Measurements from ENCODE around the gene FBLN1.

The FBLN1 gene

DNA sequence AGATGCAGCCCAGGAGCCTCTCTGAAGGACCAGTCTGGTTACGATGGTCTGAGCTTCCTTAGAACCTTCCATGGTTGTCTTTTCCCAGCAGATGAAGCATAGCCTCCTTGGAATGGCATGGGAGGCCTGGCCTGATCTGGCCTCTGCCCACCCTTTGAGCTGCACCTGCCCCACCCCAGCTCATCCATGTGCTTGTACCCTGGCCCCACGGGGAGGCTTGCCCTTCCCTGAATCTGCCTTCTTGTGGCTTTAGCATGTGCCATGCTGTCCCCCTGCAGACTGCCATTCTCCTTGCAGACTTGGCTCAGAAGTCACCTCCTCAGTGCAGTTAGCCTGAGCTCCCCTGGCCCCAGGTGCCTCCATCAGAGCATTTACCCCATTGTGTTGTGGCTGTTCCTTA, 62.5 kb downstream of the FBLN1 start:
- TF ChIP-seq, protein P1, sequence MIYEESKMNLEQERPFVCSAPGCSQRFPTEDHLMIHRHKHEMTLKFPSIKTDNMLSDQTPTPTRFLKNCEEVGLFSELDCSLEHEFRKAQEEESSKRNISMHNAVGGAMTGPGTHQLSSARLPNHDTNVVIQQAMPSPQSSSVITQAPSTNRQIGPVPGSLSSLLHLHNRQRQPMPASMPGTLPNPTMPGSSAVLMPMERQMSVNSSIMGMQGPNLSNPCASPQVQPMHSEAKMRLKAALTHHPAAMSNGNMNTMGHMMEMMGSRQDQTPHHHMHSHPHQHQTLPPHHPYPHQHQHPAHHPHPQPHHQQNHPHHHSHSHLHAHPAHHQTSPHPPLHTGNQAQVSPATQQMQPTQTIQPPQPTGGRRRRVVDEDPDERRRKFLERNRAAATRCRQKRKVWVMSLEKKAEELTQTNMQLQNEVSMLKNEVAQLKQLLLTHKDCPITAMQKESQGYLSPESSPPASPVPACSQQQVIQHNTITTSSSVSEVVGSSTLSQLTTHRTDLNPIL (CRISPR knock-in tag; IDR thresholded peaks at IDR 0.05; ENCODE audit: low read depth): no peak
- TF ChIP-seq ZFP30 (CRISPR knock-in tag; IDR thresholded peaks at IDR 0.05) (no peak), ZNF70 (CRISPR knock-in tag; IDR thresholded peaks at IDR 0.05) (no peak), SNAI2 (CRISPR knock-in tag; IDR thresholded peaks at IDR 0.05) (no peak), BACH2 (CRISPR knock-in tag; IDR thresholded peaks at IDR 0.05; ENCODE audit: borderline replicate concordance) (no peak), ZNF8 (CRISPR knock-in tag; IDR thresholded peaks at IDR 0.05) (no peak)

DNA sequence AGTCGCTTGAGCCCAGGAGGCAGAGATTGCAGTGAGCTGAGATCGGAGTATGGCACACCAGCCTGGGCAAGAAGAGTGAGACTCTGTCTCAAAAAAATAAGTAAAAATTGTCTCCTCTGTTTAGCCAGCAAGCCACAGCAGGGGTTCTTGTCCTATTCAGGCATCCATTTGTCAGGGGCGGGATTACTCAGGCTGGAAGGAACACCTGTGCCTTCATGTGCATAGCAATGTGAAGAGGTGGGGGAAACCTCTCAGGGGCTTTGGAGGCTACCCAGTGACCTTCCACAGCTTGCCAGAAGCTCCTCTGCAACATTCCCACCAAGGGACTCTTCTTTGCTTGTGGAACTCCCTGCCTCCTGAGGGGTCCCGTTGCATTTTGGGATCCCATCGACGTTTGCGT, 63.3 kb downstream of the FBLN1 start:
- no peak for ATAC-seq
- TF ChIP-seq ZFP3 (CRISPR knock-in tag; IDR thresholded peaks at IDR 0.05): no peak
- TF ChIP-seq ZC3H10 (CRISPR knock-in tag; IDR thresholded peaks at IDR 0.05): no peak
- TF ChIP-seq ARNTL (CRISPR knock-in tag; IDR thresholded peaks at IDR 0.05; ENCODE audit: borderline replicate concordance, low read depth): no peak
- TF ChIP-seq TCF4 (CRISPR knock-in tag; IDR thresholded peaks at IDR 0.05; ENCODE audit: borderline replicate concordance): no peak
- TF ChIP-seq, protein P2, sequence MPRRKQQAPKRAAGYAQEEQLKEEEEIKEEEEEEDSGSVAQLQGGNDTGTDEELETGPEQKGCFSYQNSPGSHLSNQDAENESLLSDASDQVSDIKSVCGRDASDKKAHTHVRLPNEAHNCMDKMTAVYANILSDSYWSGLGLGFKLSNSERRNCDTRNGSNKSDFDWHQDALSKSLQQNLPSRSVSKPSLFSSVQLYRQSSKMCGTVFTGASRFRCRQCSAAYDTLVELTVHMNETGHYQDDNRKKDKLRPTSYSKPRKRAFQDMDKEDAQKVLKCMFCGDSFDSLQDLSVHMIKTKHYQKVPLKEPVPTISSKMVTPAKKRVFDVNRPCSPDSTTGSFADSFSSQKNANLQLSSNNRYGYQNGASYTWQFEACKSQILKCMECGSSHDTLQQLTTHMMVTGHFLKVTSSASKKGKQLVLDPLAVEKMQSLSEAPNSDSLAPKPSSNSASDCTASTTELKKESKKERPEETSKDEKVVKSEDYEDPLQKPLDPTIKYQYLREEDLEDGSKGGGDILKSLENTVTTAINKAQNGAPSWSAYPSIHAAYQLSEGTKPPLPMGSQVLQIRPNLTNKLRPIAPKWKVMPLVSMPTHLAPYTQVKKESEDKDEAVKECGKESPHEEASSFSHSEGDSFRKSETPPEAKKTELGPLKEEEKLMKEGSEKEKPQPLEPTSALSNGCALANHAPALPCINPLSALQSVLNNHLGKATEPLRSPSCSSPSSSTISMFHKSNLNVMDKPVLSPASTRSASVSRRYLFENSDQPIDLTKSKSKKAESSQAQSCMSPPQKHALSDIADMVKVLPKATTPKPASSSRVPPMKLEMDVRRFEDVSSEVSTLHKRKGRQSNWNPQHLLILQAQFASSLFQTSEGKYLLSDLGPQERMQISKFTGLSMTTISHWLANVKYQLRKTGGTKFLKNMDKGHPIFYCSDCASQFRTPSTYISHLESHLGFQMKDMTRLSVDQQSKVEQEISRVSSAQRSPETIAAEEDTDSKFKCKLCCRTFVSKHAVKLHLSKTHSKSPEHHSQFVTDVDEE (CRISPR knock-in tag; IDR thresholded peaks at IDR 0.05): no peak
- no peak for TF ChIP-seq SNAI2 (CRISPR knock-in tag; IDR thresholded peaks at IDR 0.05)
- no peak for TF ChIP-seq ZFP30 (CRISPR knock-in tag; IDR thresholded peaks at IDR 0.05)
- no peak for TF ChIP-seq POU6F1 (CRISPR knock-in tag; IDR thresholded peaks at IDR 0.05; ENCODE audit: borderline replicate concordance, low read depth)
- TF ChIP-seq CSRNP3 (CRISPR knock-in tag; IDR thresholded peaks at IDR 0.05): no peak
- TF ChIP-seq PATZ1 (CRISPR knock-in tag; IDR thresholded peaks at IDR 0.05; ENCODE audit: borderline replicate concordance): no peak
- no peak for TF ChIP-seq ISL1 (CRISPR knock-in tag; IDR thresholded peaks at IDR 0.05)
- no peak for TF ChIP-seq ZNF8 (CRISPR knock-in tag; IDR thresholded peaks at IDR 0.05)
- TF ChIP-seq BACH2 (CRISPR knock-in tag; IDR thresholded peaks at IDR 0.05; ENCODE audit: borderline replicate concordance): no peak
- no peak for TF ChIP-seq PPARA (CRISPR knock-in tag; IDR thresholded peaks at IDR 0.05; ENCODE audit: borderline replicate concordance)
- no peak for TF ChIP-seq RARB (CRISPR knock-in tag; IDR thresholded peaks at IDR 0.05)
- TF ChIP-seq OSR1 (CRISPR knock-in tag; IDR thresholded peaks at IDR 0.05): no peak
- no peak for TF ChIP-seq GLIS3 (CRISPR knock-in tag; IDR thresholded peaks at IDR 0.05)

More for the DNA sequence above, 62.5 kb downstream of the FBLN1 start:
- ATAC-seq: no peak

GRCh38 chr22:45568213-45568612, 65.5 kb downstream of the FBLN1 start:
- no peak for ATAC-seq
- no peak for TF ChIP-seq ARNTL (CRISPR knock-in tag; IDR thresholded peaks at IDR 0.05; ENCODE audit: borderline replicate concordance, low read depth)
- no peak for TF ChIP-seq BACH2 (CRISPR knock-in tag; IDR thresholded peaks at IDR 0.05; ENCODE audit: borderline replicate concordance)
- no peak for TF ChIP-seq OSR1 (CRISPR knock-in tag; IDR thresholded peaks at IDR 0.05)
- no peak for TF ChIP-seq TOX (CRISPR knock-in tag; IDR thresholded peaks at IDR 0.05; ENCODE audit: borderline replicate concordance)
- no peak for TF ChIP-seq TCF4 (CRISPR knock-in tag; IDR thresholded peaks at IDR 0.05; ENCODE audit: borderline replicate concordance)
- no peak for TF ChIP-seq ZFP30 (CRISPR knock-in tag; IDR thresholded peaks at IDR 0.05)
- no peak for TF ChIP-seq PATZ1 (CRISPR knock-in tag; IDR thresholded peaks at IDR 0.05; ENCODE audit: borderline replicate concordance)
- TF ChIP-seq ZFP3 (CRISPR knock-in tag; IDR thresholded peaks at IDR 0.05): no peak
- no peak for TF ChIP-seq RARB (CRISPR knock-in tag; IDR thresholded peaks at IDR 0.05)
- TF ChIP-seq ZNF70 (CRISPR knock-in tag; IDR thresholded peaks at IDR 0.05): no peak
- no peak for TF ChIP-seq CSDC2 (CRISPR knock-in tag; IDR thresholded peaks at IDR 0.05)
- TF ChIP-seq, protein P1 (CRISPR knock-in tag; IDR thresholded peaks at IDR 0.05; ENCODE audit: low read depth): no peak
- no peak for TF ChIP-seq GLIS3 (CRISPR knock-in tag; IDR thresholded peaks at IDR 0.05)
- TF ChIP-seq POU6F1 (CRISPR knock-in tag; IDR thresholded peaks at IDR 0.05; ENCODE audit: borderline replicate concordance, low read depth): no peak
